ENCODE results near the gene PTDSS2. TPM values are rescaled to one million over a fixed set of nuclear protein-coding genes. Genes with fewer than 3 reads are reported as not detected.

Gene PTDSS2
- polyA plus RNA-seq, 2 of the 4 experiments (the other 2 are of a cell fraction) = 23.4 to 38.9 TPM

- TF ChIP-seq BCL3 (IDR thresholded peaks at IDR 0.05) = peak; percentile 65; the same call in 2 of the 3 replicates
- no peak for TF ChIP-seq NPAS2 (CRISPR knock-in tag; IDR thresholded peaks at IDR 0.05; ENCODE audit: borderline replicate concordance)
- TF ChIP-seq ESRRA (IDR thresholded peaks at IDR 0.05; ENCODE audit: borderline replicate concordance, low read length) = no peak
- no peak for TF ChIP-seq FOSB (CRISPR knock-in tag; IDR thresholded peaks at IDR 0.05)
- peak; percentile 89 for TF ChIP-seq USF2 (IDR thresholded peaks at IDR 0.05)
- no peak for TF ChIP-seq CBX2 (IDR thresholded peaks at IDR 0.05; ENCODE audit: borderline replicate concordance, low read depth)
- no peak for TF ChIP-seq NR3C1 (IDR thresholded peaks at IDR 0.05)
- no peak for TF ChIP-seq CHD4 (IDR thresholded peaks at IDR 0.05; ENCODE audit: borderline replicate concordance)
- TF ChIP-seq BHLHE40 (IDR thresholded peaks at IDR 0.05; ENCODE audit: low read depth, low read length) = no peak
- peak; percentile 91 for TF ChIP-seq CTCF (IDR thresholded peaks at IDR 0.05)
- TF ChIP-seq HEYL (CRISPR knock-in tag; IDR thresholded peaks at IDR 0.05) = no peak
- peak; percentile 82 for TF ChIP-seq E2F6 (IDR thresholded peaks at IDR 0.05; ENCODE audit: borderline replicate concordance, low read depth)
- no peak for TF ChIP-seq HOXA7 (CRISPR knock-in tag; IDR thresholded peaks at IDR 0.05)
- no peak for TF ChIP-seq FOXS1 (CRISPR knock-in tag; IDR thresholded peaks at IDR 0.05)
- TF ChIP-seq HMGXB4 (CRISPR knock-in tag; IDR thresholded peaks at IDR 0.05; ENCODE audit: borderline replicate concordance) = no peak
- no peak for TF ChIP-seq RARB (CRISPR knock-in tag; IDR thresholded peaks at IDR 0.05)
- TF ChIP-seq ZC3H11A (IDR thresholded peaks at IDR 0.05) = no peak
- peak; percentile 41 to 83; a peak in 4 of 5 replicates for TF ChIP-seq JUN (IDR thresholded peaks at IDR 0.05)
- TF ChIP-seq CBX8 (IDR thresholded peaks at IDR 0.05) = no peak
- TF ChIP-seq JUNB (IDR thresholded peaks at IDR 0.05) = no peak
- TF ChIP-seq EHF (CRISPR knock-in tag; IDR thresholded peaks at IDR 0.05) = no peak
- no peak for TF ChIP-seq KDM1A (IDR thresholded peaks at IDR 0.05; ENCODE audit: low read depth)
- no peak for TF ChIP-seq ZSCAN20 (CRISPR knock-in tag; IDR thresholded peaks at IDR 0.05)
Measured at GRCh38 chr11:447923-448731, 2.0 kb upstream of the PTDSS2 start (continued).
